Liver (tissue), 3 donors: ENCODE data around the gene SEC23IP.

Source experiments
- EGR1 ChIP-seq, 2 donors: IDR thresholded peaks; 2 replicates each; pipeline ENCODE4 v1.6.1; 2016 to 2018; ENCODE audit warnings: antibody characterized with exemption in 2 of 2, low read depth in 2 of 2
- GABPA ChIP-seq, 2 donors: IDR thresholded peaks in 1 of 2; conservative IDR thresholded peaks in 1 of 2; 2 replicates each; pipeline ENCODE4 v1.6.1; 2016; ENCODE audit warnings: antibody characterized with exemption in 2 of 2, mild to moderate bottlenecking in 1 of 2, moderate library complexity in 1 of 2
- JUND ChIP-seq, 2 donors: IDR thresholded peaks; 2 replicates each; pipeline ENCODE4 v1.6.1; 2016; ENCODE audit warnings: antibody characterized with exemption in 2 of 2
- NR2F2 ChIP-seq: IDR thresholded peaks from 2 replicates; pipeline ENCODE4 v1.6.1; 2016; ENCODE audit warnings: antibody characterized with exemption
- RAD21 ChIP-seq, 2 donors: IDR thresholded peaks; 2 replicates each; pipeline ENCODE4 v1.6.1; 2016; ENCODE audit warnings: antibody characterized with exemption in 2 of 2, mild to moderate bottlenecking in 2 of 2
- SP1 ChIP-seq: IDR thresholded peaks from 2 replicates; pipeline ENCODE4 v1.6.1; 2018; ENCODE audit warnings: antibody characterized with exemption, mild to moderate bottlenecking
- TAF1 ChIP-seq: conservative IDR thresholded peaks from 2 replicates; pipeline ENCODE4 v1.6.1; 2016; ENCODE audit warnings: antibody characterized with exemption, mild to moderate bottlenecking
- YY1 ChIP-seq: IDR thresholded peaks from 2 replicates; pipeline ENCODE4 v1.6.1; 2016; ENCODE audit warnings: antibody characterized with exemption, mild to moderate bottlenecking
- TF ChIP-seq, protein P1 (sequence below): fragments of 150-350 bp; IDR thresholded peaks from 2 replicates; pipeline ENCODE4 v1.5.1; 2017; ENCODE audit warnings: improper control_type of control experiment, low read depth, low read length; ENCODE audit not compliant: missing input control
- TF ChIP-seq, protein P2 (sequence below): IDR thresholded peaks from 2 replicates; pipeline ENCODE4 v1.6.1; 2016; ENCODE audit warnings: antibody characterized with exemption
- TF ChIP-seq, protein P3 (sequence below): IDR thresholded peaks from 2 replicates; pipeline ENCODE4 v1.6.1; 2016; ENCODE audit warnings: antibody characterized with exemption, mild to moderate bottlenecking
- donor health status: healthy.
- donor health status: healthy.

DNA sequence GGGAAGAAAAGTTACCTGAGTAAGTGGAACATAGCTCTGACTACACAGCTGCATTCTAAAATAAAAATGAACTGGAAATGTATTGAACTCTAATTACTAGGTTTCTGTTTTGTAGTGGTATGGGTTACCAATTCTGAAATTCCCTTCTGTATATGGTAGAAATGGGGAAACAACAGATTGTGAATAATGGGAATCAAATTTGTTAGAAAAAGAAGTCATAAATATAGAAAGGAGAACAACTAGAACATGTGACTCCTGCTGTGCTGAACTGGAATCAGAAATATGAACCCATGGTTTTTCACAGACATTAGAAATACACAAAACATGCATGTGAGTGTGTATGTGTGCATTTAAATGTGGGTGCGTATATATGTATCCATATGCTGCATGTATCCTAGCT, 46.9 kb upstream of the SEC23IP start:
- TF ChIP-seq, protein P1, sequence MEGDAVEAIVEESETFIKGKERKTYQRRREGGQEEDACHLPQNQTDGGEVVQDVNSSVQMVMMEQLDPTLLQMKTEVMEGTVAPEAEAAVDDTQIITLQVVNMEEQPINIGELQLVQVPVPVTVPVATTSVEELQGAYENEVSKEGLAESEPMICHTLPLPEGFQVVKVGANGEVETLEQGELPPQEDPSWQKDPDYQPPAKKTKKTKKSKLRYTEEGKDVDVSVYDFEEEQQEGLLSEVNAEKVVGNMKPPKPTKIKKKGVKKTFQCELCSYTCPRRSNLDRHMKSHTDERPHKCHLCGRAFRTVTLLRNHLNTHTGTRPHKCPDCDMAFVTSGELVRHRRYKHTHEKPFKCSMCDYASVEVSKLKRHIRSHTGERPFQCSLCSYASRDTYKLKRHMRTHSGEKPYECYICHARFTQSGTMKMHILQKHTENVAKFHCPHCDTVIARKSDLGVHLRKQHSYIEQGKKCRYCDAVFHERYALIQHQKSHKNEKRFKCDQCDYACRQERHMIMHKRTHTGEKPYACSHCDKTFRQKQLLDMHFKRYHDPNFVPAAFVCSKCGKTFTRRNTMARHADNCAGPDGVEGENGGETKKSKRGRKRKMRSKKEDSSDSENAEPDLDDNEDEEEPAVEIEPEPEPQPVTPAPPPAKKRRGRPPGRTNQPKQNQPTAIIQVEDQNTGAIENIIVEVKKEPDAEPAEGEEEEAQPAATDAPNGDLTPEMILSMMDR, result no peak
- TF ChIP-seq, protein P2, sequence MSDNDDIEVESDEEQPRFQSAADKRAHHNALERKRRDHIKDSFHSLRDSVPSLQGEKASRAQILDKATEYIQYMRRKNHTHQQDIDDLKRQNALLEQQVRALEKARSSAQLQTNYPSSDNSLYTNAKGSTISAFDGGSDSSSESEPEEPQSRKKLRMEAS, result no peak
- TF ChIP-seq GABPA (IDR thresholded peaks at IDR 0.05 in 1 of 2, conservative IDR thresholded peaks at IDR 0.05 in 1 of 2), result no peak
- TF ChIP-seq, protein P3, sequence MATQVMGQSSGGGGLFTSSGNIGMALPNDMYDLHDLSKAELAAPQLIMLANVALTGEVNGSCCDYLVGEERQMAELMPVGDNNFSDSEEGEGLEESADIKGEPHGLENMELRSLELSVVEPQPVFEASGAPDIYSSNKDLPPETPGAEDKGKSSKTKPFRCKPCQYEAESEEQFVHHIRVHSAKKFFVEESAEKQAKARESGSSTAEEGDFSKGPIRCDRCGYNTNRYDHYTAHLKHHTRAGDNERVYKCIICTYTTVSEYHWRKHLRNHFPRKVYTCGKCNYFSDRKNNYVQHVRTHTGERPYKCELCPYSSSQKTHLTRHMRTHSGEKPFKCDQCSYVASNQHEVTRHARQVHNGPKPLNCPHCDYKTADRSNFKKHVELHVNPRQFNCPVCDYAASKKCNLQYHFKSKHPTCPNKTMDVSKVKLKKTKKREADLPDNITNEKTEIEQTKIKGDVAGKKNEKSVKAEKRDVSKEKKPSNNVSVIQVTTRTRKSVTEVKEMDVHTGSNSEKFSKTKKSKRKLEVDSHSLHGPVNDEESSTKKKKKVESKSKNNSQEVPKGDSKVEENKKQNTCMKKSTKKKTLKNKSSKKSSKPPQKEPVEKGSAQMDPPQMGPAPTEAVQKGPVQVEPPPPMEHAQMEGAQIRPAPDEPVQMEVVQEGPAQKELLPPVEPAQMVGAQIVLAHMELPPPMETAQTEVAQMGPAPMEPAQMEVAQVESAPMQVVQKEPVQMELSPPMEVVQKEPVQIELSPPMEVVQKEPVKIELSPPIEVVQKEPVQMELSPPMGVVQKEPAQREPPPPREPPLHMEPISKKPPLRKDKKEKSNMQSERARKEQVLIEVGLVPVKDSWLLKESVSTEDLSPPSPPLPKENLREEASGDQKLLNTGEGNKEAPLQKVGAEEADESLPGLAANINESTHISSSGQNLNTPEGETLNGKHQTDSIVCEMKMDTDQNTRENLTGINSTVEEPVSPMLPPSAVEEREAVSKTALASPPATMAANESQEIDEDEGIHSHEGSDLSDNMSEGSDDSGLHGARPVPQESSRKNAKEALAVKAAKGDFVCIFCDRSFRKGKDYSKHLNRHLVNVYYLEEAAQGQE, result no peak
- TF ChIP-seq TAF1, result no peak
- TF ChIP-seq RAD21 (IDR thresholded peaks at IDR 0.05), result no peak
- TF ChIP-seq JUND (IDR thresholded peaks at IDR 0.05), result no peak
- no peak for TF ChIP-seq YY1
- no peak for TF ChIP-seq NR2F2
- no peak for TF ChIP-seq EGR1 (IDR thresholded peaks at IDR 0.05; ENCODE audit: low read depth in 2 of 2)
- no peak for TF ChIP-seq SP1
